HG03095 (cell line): ENCODE measurements around the gene ENOX2.

Experiments used
- ATAC-seq: cut with Tn5 transposase; IDR thresholded peaks from one replicate; pipeline ENCODE4 v1.9.1; 2021; ENCODE audit warnings: moderate library complexity; ENCODE audit not compliant: unreplicated experiment

The ENOX2 gene

GRCh38 chrX:130704053-130705038 is 198.7 kb downstream of the ENOX2 start:
- ATAC-seq, result no peak

- ATAC-seq, result no peak
Observed at GRCh38 chrX:130702867-130703707, 199.9 kb downstream of the ENOX2 start.

DNA sequence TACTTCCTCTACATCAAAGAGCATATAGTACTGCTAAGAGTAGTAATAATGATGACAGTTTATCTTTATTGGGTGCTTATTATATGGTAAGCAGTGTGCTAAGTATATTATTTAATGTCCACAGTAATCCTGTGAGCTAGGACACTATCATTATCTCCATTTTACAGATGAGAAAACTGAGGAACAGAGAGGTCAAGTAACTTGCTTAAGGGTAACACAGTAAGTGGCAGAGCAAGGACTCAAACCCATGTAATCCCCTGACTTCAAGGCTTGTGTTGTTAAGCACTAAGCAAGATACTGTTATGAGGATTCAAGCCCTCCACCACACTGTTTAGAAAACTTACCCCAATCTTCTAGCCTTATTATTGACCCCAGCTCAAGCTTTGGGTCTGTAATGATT is 202.4 kb downstream of the ENOX2 start:
- no peak for ATAC-seq

- ATAC-seq, result no peak
Observed at GRCh38 chrX:130699618-130700017, 203.4 kb downstream of the ENOX2 start.

GRCh38 chrX:130696542-130696941 is 206.5 kb downstream of the ENOX2 start:
- ATAC-seq, result no peak

- no peak for ATAC-seq
Observed at GRCh38 chrX:130695931-130696330, 207.1 kb downstream of the ENOX2 start.

- ATAC-seq, result no peak
Observed at GRCh38 chrX:130694983-130695382, 208.0 kb downstream of the ENOX2 start.

- ATAC-seq, result no peak
Observed at GRCh38 chrX:130691576-130691975, 211.4 kb downstream of the ENOX2 start.

DNA sequence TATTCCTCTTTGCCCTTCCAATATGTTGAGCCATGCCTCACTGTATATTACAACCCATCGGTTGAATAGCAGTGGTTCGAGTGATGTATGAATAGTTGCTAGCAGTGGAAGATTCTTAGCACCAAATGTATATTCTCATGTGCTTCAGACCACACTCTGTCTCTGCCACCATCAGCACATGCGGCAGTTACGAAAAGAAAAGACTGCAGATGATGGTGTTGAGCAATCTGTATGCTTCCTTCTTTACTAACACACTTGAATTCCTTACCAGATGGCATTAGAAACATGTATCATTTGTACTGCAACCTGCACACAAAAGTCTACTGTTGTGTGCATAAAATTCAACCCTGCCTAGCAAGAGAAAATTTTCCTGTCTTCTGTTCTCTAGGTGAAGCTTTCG is 214.6 kb downstream of the ENOX2 start:
- no peak for ATAC-seq

- ATAC-seq, result no peak
Observed at GRCh38 chrX:130682990-130683389, 220.0 kb downstream of the ENOX2 start.

DNA sequence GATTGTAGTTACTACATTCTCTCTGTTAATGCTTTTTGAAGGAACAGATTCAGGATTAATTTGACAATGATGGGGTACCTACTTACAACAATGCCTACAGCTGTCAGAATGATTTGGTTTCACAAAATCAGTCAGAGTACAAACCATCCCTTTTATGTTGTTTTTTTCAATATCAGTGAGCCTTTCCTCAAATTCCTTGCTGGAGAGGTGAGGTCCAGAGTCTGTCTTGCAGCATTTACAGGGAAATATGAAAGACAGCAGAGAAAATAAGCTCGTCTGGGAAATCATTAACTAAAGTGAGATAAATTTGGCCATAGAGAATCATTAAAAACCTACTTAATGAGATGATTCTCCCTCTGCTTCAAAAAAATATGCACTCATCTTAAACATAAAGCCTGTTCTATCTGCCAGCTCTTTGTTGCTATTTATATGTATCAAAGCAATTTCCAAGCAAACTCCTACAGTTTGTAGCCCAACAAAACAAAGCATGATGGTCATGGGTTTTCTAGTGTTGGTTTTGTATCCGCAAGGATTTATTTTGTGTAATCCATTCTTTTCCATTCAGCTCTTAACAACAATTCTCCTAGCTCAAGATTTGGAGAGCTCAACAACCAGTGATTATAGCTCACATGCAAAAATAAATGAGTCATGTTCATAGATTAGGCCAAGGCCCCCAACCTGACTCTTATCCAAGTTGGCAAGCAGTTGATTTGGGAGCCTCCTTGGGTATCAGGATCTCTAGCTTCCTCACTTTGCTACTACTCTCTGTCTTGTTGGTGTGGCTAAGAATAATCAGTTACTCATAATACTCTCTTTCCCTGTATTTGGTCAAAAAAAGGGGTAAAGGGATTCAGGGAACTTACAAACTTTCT is 222.6 kb downstream of the ENOX2 start:
- ATAC-seq, result no peak

GRCh38 chrX:130676861-130677260 is 226.1 kb downstream of the ENOX2 start:
- no peak for ATAC-seq

DNA sequence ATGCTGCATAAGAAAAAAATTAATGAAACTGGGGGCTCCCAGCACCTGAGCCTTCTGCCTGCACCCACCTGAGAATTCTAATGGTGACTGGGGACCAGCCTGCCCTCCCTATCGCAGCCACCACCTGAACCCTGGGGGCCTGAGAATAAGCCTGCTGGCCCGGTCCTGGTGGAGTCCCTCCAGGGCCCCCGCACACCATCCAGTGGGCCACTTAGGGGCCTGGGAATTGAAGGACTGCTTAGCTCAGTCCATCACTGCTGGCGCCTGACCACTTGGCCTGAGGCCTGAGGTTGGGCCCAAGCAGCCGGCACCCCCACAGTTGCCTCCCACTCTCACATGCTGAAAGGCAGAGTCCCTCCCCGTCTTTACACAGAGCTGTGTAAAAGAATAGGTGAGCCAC is 230.8 kb downstream of the ENOX2 start:
- ATAC-seq, result no peak

DNA sequence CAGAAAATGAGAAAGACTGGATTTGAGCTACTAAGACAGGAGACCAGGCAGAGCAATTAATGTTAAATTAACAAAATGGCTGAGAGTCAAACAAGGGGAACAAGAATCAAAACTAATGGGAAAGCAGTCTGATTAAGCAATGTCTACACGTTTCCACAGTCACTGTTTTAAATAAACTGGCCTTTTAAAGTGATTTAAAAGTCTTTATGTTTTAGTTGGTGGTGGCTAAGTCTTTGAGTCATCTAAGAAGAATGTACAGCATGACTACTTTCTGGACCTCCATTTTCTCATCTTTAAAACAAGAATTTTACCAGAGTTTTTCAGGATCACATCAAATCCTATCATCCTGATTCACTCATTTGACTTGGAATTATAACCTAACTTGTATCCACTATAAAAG is 233.8 kb downstream of the ENOX2 start:
- no peak for ATAC-seq

DNA sequence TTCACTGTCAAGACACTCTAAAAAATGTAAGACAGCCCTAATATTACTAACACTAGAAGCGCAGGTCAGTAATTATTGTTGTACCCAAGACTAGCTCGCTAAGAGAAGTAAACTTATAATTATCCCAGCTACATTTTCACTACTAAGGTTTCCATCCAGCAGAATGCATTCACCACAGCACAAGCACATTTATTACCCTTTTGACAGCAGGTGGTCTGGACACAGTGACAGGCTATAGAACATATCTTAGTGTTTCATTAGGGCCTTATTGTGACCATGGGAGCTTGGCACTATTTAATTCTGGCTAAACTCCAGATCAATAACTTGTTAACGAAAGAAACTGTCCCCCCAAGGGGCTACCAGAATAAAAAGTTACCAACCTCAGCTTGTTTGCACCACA is 237.7 kb downstream of the ENOX2 start:
- no peak for ATAC-seq

DNA sequence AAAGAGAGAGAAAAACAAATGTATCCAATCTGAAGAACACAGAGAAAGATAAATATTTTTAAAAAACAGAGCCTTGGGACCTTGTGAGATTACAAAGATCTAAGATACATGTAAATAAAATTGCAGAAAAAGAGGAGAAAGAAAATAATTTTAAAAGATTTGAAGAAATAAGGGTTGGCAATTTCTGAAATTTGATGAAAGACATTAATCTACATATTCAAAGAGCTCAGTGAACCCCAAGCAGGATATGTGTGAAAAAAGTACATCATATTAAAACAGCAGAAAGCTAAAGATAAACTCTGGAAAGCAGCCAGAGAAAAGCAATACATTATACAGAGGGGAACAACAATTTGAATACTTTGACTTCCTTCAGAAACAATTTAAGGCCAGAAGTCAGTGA is 244.7 kb downstream of the ENOX2 start:
- no peak for ATAC-seq

DNA sequence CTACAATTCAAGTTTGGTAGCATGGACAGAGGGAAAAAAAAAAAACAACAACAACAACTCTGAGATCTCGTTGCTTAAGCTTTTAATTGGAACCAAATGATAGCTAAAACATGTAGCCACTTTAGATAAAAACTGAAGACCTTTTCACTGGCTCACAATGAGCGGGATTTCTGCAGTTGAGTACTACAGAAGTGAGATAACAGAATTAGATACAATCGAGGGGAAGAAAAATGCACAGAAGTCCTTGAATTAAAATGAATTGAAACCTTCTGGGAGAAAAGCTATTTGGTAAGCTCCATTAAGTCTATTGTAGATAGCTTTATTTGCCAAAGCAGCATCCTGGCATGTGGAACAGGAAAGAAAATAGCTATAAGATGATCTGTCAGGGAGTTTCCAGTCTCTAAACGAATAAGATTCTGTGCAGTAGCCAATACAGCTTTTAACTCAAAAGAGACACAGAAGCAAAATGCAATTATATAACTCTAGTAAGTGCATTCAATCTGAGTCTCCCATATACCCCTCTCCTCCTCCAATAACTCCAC is 248.5 kb downstream of the ENOX2 start:
- ATAC-seq, result no peak

DNA sequence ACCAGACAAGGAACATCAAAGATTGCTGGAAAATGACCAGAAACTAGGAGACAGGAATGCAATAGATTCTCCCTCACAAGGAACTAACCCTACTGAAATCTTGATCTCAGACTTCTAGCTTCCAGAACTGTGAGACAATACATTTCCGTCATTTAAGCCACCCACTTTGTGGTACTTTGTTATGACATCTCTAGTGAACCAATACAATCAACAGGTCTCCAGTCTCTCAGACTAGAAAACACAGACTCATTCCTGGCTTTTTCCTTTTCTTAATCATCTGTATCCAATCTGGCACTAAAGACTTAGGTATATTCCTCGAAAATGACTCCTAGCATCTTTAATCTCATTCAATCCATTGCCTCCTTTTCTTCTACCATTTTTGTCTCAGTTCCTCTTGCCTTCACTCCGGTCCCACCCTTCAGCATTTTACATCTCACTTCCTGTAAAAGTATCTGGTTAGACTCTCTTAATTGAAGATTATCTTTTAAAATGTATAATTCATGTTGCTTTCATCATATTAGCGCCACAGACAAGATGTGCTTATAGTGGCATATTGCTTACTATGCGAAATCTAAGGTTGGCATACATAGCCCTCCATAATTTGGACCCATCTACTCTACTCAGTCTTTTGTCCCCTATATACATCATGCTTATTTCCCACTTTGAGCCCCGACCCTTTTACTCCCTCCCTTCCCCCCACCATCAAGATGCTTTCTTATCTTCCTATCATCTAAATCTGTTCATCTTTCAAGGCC is 250.0 kb downstream of the ENOX2 start:
- ATAC-seq, result no peak

DNA sequence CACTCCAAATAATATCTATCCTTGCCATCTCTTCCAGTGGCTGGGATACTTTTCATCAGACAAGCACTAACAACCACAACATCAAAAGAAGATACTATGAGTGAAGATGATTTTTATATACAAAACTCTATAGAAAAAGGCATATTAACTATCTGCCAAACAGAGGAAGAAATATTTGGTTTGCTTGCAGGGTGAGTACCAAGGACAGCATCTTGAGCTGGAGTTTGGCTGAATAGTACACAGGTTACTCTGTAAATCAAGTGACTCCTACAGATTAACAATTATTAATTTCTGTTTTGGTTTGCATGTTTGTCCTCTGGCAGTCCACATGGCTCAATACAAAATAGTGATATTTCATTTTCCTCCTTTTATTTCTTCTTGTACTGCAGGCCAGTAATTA is 253.3 kb downstream of the ENOX2 start:
- ATAC-seq, result no peak

DNA sequence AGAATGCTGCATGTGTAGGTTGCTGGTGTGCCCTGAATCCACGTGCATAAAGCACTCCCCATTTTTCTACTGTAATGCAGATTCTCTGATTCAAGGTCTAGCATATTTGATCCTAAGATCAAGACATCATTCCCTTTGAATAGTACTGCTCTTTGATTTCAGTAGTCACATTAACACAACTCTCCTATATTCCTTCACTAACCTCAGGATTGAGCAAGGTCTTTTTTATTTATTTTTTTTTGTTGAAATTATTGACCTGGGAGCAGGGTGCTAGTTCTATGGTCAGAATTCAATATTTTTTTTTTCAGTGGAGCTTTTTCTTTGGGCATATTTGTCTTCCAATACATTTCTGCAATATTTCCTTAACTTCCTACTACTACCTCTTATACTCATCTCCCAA is 255.5 kb downstream of the ENOX2 start:
- no peak for ATAC-seq
